Liver (tissue), 9 donors: ENCODE results near the gene PLEKHA5. TPM values are rescaled to one million over a fixed set of nuclear protein-coding genes. Genes with fewer than 3 reads are reported as not detected.

Source experiments
- DNase-seq: peaks from one replicate; pipeline ENCODE4 v3.0.0-alpha.2; 2017; ENCODE audit warnings: low spot score
- H3K27ac ChIP-seq, 2 donors: one replicate each; pipeline ENCODE4 v1.7.0; 2013; ENCODE audit warnings: inconsistent platforms in 2 of 2, low read length in 2 of 2, control low read depth in 1 of 2, low read depth in 1 of 2, mild to moderate bottlenecking in 1 of 2
- H3K27me3 ChIP-seq, 4 donors: one replicate each; pipeline versions ENCODE4 v1.6.1 to v1.7.0; 2013; ENCODE audit warnings: low read length in 3 of 4, inconsistent platforms in 1 of 4, mild to moderate bottlenecking in 1 of 4, moderate library complexity in 1 of 4; ENCODE audit not compliant: control insufficient read depth in 4 of 4, insufficient read depth in 4 of 4
- H3K36me3 ChIP-seq, 4 donors: one replicate each; pipeline versions ENCODE4 v1.6.1 to v1.7.0; 2013; ENCODE audit warnings: low read length in 3 of 4, mild to moderate bottlenecking in 3 of 4, low read depth in 1 of 4, moderate library complexity in 1 of 4; ENCODE audit not compliant: control insufficient read depth in 4 of 4, insufficient read depth in 3 of 4
- H3K4me1 ChIP-seq, 4 donors: one replicate each; pipeline versions ENCODE4 v1.6.1 to v1.7.0; 2013; ENCODE audit warnings: low read length in 3 of 4, mild to moderate bottlenecking in 3 of 4, moderate library complexity in 1 of 4; ENCODE audit not compliant: control insufficient read depth in 4 of 4, insufficient read depth in 4 of 4
- H3K4me3 ChIP-seq, 3 donors: one replicate each; pipeline versions ENCODE4 v1.6.1 to v1.7.0; 2013; ENCODE audit warnings: low read length in 3 of 3, control low read depth in 1 of 3, low read depth in 1 of 3, mild to moderate bottlenecking in 1 of 3
- H3K9ac ChIP-seq, 2 donors: one replicate each; pipeline ENCODE4 v1.7.0; 2013; ENCODE audit warnings: low read length in 2 of 2, mild to moderate bottlenecking in 2 of 2, moderate library complexity in 2 of 2, control low read depth in 1 of 2, low read depth in 1 of 2
- H3K9me3 ChIP-seq, 4 donors: one replicate each; pipeline versions ENCODE4 v1.6.1 to v1.7.0; 2013; ENCODE audit warnings: low read length in 3 of 4; ENCODE audit not compliant: control insufficient read depth in 4 of 4
- ATF3 ChIP-seq: IDR thresholded peaks from 2 replicates; pipeline ENCODE4 v1.6.1; 2016; ENCODE audit warnings: antibody characterized with exemption
- CTCF ChIP-seq: fragments of 150-350 bp; IDR thresholded peaks from 2 replicates; pipeline ENCODE4 v1.5.1; 2017; ENCODE audit warnings: improper control_type of control experiment, low read depth, low read length; ENCODE audit not compliant: missing input control
- EGR1 ChIP-seq, 2 donors: IDR thresholded peaks; 2 replicates each; pipeline ENCODE4 v1.6.1; 2016 to 2018; ENCODE audit warnings: antibody characterized with exemption in 2 of 2, low read depth in 2 of 2
- FOXA1 ChIP-seq: IDR thresholded peaks from 2 replicates; pipeline ENCODE4 v1.6.1; 2016; ENCODE audit warnings: antibody characterized with exemption
- FOXA2 ChIP-seq: IDR thresholded peaks from 2 replicates; pipeline ENCODE4 v1.6.1; 2016; ENCODE audit warnings: antibody characterized with exemption
- GABPA ChIP-seq, 2 donors: IDR thresholded peaks in 1 of 2; conservative IDR thresholded peaks in 1 of 2; 2 replicates each; pipeline ENCODE4 v1.6.1; 2016; ENCODE audit warnings: antibody characterized with exemption in 2 of 2, mild to moderate bottlenecking in 1 of 2, moderate library complexity in 1 of 2
- HNF4A ChIP-seq, 2 donors: conservative IDR thresholded peaks; 2 replicates each; pipeline ENCODE4 v1.6.1; 2016; ENCODE audit warnings: antibody characterized with exemption in 2 of 2, mild to moderate bottlenecking in 2 of 2
- JUND ChIP-seq, 2 donors: IDR thresholded peaks; 2 replicates each; pipeline ENCODE4 v1.6.1; 2016; ENCODE audit warnings: antibody characterized with exemption in 2 of 2
- MAX ChIP-seq: IDR thresholded peaks from 2 replicates; pipeline ENCODE4 v1.6.1; 2016; ENCODE audit warnings: antibody characterized with exemption
- NR2F2 ChIP-seq: IDR thresholded peaks from 2 replicates; pipeline ENCODE4 v1.6.1; 2016; ENCODE audit warnings: antibody characterized with exemption
- RAD21 ChIP-seq, 2 donors: IDR thresholded peaks; 2 replicates each; pipeline ENCODE4 v1.6.1; 2016; ENCODE audit warnings: antibody characterized with exemption in 2 of 2, mild to moderate bottlenecking in 2 of 2
- REST ChIP-seq: IDR thresholded peaks from 2 replicates; pipeline ENCODE4 v1.6.1; 2016; ENCODE audit warnings: antibody characterized with exemption, mild to moderate bottlenecking
- RXRA ChIP-seq, 2 donors: IDR thresholded peaks; 2 replicates each; pipeline ENCODE4 v1.6.1; 2017 to 2018; ENCODE audit warnings: antibody characterized with exemption in 2 of 2, mild to moderate bottlenecking in 1 of 2
- SP1 ChIP-seq: IDR thresholded peaks from 2 replicates; pipeline ENCODE4 v1.6.1; 2018; ENCODE audit warnings: antibody characterized with exemption, mild to moderate bottlenecking
- TAF1 ChIP-seq: conservative IDR thresholded peaks from 2 replicates; pipeline ENCODE4 v1.6.1; 2016; ENCODE audit warnings: antibody characterized with exemption, mild to moderate bottlenecking
- YY1 ChIP-seq: IDR thresholded peaks from 2 replicates; pipeline ENCODE4 v1.6.1; 2016; ENCODE audit warnings: antibody characterized with exemption, mild to moderate bottlenecking
- ZBTB33 ChIP-seq: IDR thresholded peaks from 2 replicates; pipeline ENCODE4 v1.6.1; 2016; ENCODE audit warnings: antibody characterized with exemption
- WGBS: extraction: QIAGEN DNeasy Blood & Tissue Kit; methylation state at CpG from one replicate; pipeline ENCODE4 v1.1.7; 2013; 5-methylcytosine and 5-hydroxymethylcytosine counted together
- polyA plus RNA-seq, 2 donors: library from polyadenylated mRNA; stranded (reverse) in 1 of 2; unstranded in 1 of 2; fragments of 200-250 nt in 1 of 2; fragments of >200 nt in 1 of 2; fragmentation: Nextera tagmentation in 1 of 2; extraction: Ambion mirVana in 1 of 2; gene quantifications; one replicate each; pipeline versions ENCODE4 v1.2.1 to v1.2.3, GENCODE V29; 2013 to 2015
- total RNA-seq, 2 donors: library from RNA; depleted of rRNA; stranded (reverse); fragments of >200 nt; gene quantifications; one replicate each; pipeline ENCODE4 v1.2.3, GENCODE V29; 2014
- donor health status: healthy.
- donor health status: healthy.
- donor health status: healthy.
- donor health status: healthy.
- donor health status: healthy.

Gene PLEKHA5
- total and polyA plus RNA-seq, 4 donors: 4.6 to 25.5 (median 16.8) TPM

- Histone ChIP-seq H3K9ac (no peak overlapping the region), H3K4me3 (no peak overlapping the region), H3K4me1 (peaks cover 0 to 3% (median 0%) of the 10 kb centered on the region in 4 donors), H3K36me3 (peaks cover 0 to 2% (median 0%) of the 10 kb centered on the region in 4 donors), H3K9me3 (no peaks in the 10 kb centered on the region), H3K27me3 (no peaks in the 10 kb centered on the region), H3K27ac (no peak overlapping the region)
- TF ChIP-seq ZBTB33: no peak
- TF ChIP-seq ATF3: no peak
- no peak for TF ChIP-seq NR2F2
- TF ChIP-seq RAD21 (IDR thresholded peaks at IDR 0.05): no peak
- TF ChIP-seq EGR1 (IDR thresholded peaks at IDR 0.05; ENCODE audit: low read depth in 2 of 2): no peak
- no peak for TF ChIP-seq MAX
- TF ChIP-seq CTCF: no peak
- 83% methylated on average over 4 of the region's 4 CpGs for WGBS
- DNase-seq: no peak
Observed at GRCh38 chr12:19205120-19205519, 75.6 kb downstream of the PLEKHA5 start.

GRCh38 chr12:19206493-19207077 is 77.1 kb downstream of the PLEKHA5 start:
- no peak for DNase-seq
- Histone ChIP-seq H3K9ac (no peak overlapping the region), H3K27me3 (no peaks in the 10 kb centered on the region), H3K27ac (no peak overlapping the region), H3K4me3 (no peak overlapping the region), H3K9me3 (no peaks in the 10 kb centered on the region), H3K36me3 (peaks cover 0 to 2% (median 0%) of the 10 kb centered on the region in 4 donors), H3K4me1 (peaks cover 0 to 1% (median 0%) of the 10 kb centered on the region in 4 donors)
- TF ChIP-seq RXRA (IDR thresholded peaks at IDR 0.05) (no peak), ZBTB33 (no peak), FOXA1 (no peak), HNF4A (conservative IDR thresholded peaks at IDR 0.05) (no peak), MAX (no peak), TAF1 (no peak), ATF3 (no peak), JUND (IDR thresholded peaks at IDR 0.05) (no peak), FOXA2 (no peak), RAD21 (IDR thresholded peaks at IDR 0.05) (no peak), REST (no peak), CTCF (no peak), YY1 (no peak), NR2F2 (no peak), SP1 (no peak), GABPA (IDR thresholded peaks at IDR 0.05 in 1 of 2, conservative IDR thresholded peaks at IDR 0.05 in 1 of 2) (no peak), EGR1 (IDR thresholded peaks at IDR 0.05; ENCODE audit: low read depth in 2 of 2) (no peak)
- 94% methylated on average over 4 of the region's 4 CpGs for WGBS
